Fibroblast of skin of back (primary cell): ENCODE measurements around the gene DARS2.

Source experiments
- DNase-seq: peaks from one replicate; pipeline ENCODE4 v3.0.0-alpha.2; 2013

The DARS2 gene

GRCh38 chr1:173887627-173888026 is 63.2 kb downstream of the DARS2 start:
- no peak for DNase-seq

GRCh38 chr1:173888749-173889148 is 64.3 kb downstream of the DARS2 start:
- DNase-seq = no peak

GRCh38 chr1:173889885-173890284 is 65.4 kb downstream of the DARS2 start:
- no peak for DNase-seq

GRCh38 chr1:173893611-173894010 is 69.1 kb downstream of the DARS2 start:
- DNase-seq = no peak

GRCh38 chr1:173894189-173894588 is 69.7 kb downstream of the DARS2 start:
- no peak for DNase-seq

GRCh38 chr1:173900427-173900826 is 76.0 kb downstream of the DARS2 start:
- DNase-seq = no peak

- no peak for DNase-seq
These were observed 76.5 kb downstream of the DARS2 start for GRCh38 chr1:173900992-173901391.

- no peak for DNase-seq
These were observed 79.5 kb downstream of the DARS2 start for GRCh38 chr1:173903827-173904531.
